Stimulated activated CD8-positive, alpha-beta memory T cell treated with anti-CD3 and anti-CD28 coated beads, Interleukin-4, amount 100 ng/mL, for 4 hours (primary cell): ENCODE measurements around the gene PPP3R1.

Experiments
- DNase-seq, 2 donors: peaks; one replicate each; pipeline ENCODE4 v3.0.0-alpha.2; 2020; ENCODE audit warnings: low read depth in 2 of 2, low spot score in 1 of 2

Gene PPP3R1

GRCh38 chr2:68258851-68259250 is 6.5 kb upstream of the PPP3R1 start:
- no peak for DNase-seq

GRCh38 chr2:68256093-68256450 is 3.7 kb upstream of the PPP3R1 start:
- no peak for DNase-seq

GRCh38 chr2:68253219-68254068 is 1.1 kb upstream of the PPP3R1 start:
- no peak for DNase-seq

- peak; percentile 16 to 32 for DNase-seq
Measured at GRCh38 chr2:68251855-68252399, 405 bp downstream of the PPP3R1 start.

- peak; percentile 50 to 56 for DNase-seq
Measured at GRCh38 chr2:68251187-68251854, 1.0 kb downstream of the PPP3R1 start.

GRCh38 chr2:68250652-68251186 is 1.6 kb downstream of the PPP3R1 start:
- DNase-seq: no peak

- no peak for DNase-seq
Measured at GRCh38 chr2:68250196-68250595, 2.1 kb downstream of the PPP3R1 start.

- DNase-seq: no peak
Measured at GRCh38 chr2:68248806-68249205, 3.5 kb downstream of the PPP3R1 start.

- no peak for DNase-seq
Measured at GRCh38 chr2:68248361-68248760, 4.0 kb downstream of the PPP3R1 start.

GRCh38 chr2:68246396-68246795 is 5.9 kb downstream of the PPP3R1 start:
- DNase-seq: no peak

- DNase-seq: no peak
Measured at GRCh38 chr2:68245672-68246071, 6.7 kb downstream of the PPP3R1 start.

GRCh38 chr2:68245066-68245465 is 7.3 kb downstream of the PPP3R1 start:
- no peak for DNase-seq

GRCh38 chr2:68244456-68244855 is 7.9 kb downstream of the PPP3R1 start:
- DNase-seq: no peak

GRCh38 chr2:68241732-68242131 is 10.6 kb downstream of the PPP3R1 start:
- DNase-seq: no peak

- DNase-seq: no peak
Measured at GRCh38 chr2:68240446-68240845, 11.9 kb downstream of the PPP3R1 start.

- DNase-seq: no peak
Measured at GRCh38 chr2:68238955-68239822, 13.1 kb downstream of the PPP3R1 start.

- no peak for DNase-seq
Measured at GRCh38 chr2:68237976-68238580, 14.3 kb downstream of the PPP3R1 start.

GRCh38 chr2:68237404-68237803 is 14.9 kb downstream of the PPP3R1 start:
- no peak for DNase-seq

GRCh38 chr2:68236876-68237275 is 15.5 kb downstream of the PPP3R1 start:
- DNase-seq: no peak

GRCh38 chr2:68236103-68236734 is 16.1 kb downstream of the PPP3R1 start:
- DNase-seq: no peak
